HEK293T (cell line): ENCODE results near the gene RASA3.

Source experiments
- BHLHE40 ChIP-seq: fragments of 450-650 bp; IDR thresholded peaks from 2 replicates; pipeline ENCODE4 v1.6.1; 2016; ENCODE audit warnings: mild to moderate bottlenecking, moderate library complexity, borderline replicate concordance
- CTBP1 ChIP-seq: fragments of 450-650 bp; IDR thresholded peaks from 2 replicates; pipeline ENCODE4 v1.6.1; 2016; ENCODE audit warnings: borderline replicate concordance
- ELF4 ChIP-seq: fragments of 450-650 bp; IDR thresholded peaks from 2 replicates; pipeline ENCODE4 v1.6.1; 2017; ENCODE audit warnings: antibody characterized with exemption
- FOXA1 ChIP-seq: fragments of 450-650 bp; IDR thresholded peaks from 2 replicates; pipeline ENCODE4 v1.6.1; 2016; ENCODE audit warnings: mild to moderate bottlenecking
- FOXK2 ChIP-seq: fragments of 450-650 bp; IDR thresholded peaks from 2 replicates; pipeline ENCODE4 v1.6.1; 2016; ENCODE audit warnings: mild to moderate bottlenecking
- FOXM1 ChIP-seq: fragments of 450-650 bp; IDR thresholded peaks from 2 replicates; pipeline ENCODE4 v1.6.1; 2017; ENCODE audit warnings: mild to moderate bottlenecking, borderline replicate concordance
- L3MBTL2 ChIP-seq: fragments of 450-650 bp; conservative IDR thresholded peaks from 2 replicates; pipeline ENCODE4 v1.6.1; 2016; ENCODE audit warnings: mild to moderate bottlenecking
- SP1 ChIP-seq: fragments of 450-650 bp; IDR thresholded peaks from 2 replicates; pipeline ENCODE4 v1.6.1; 2017
- SUZ12 ChIP-seq: fragments of 450-650 bp; IDR thresholded peaks from 2 replicates; pipeline ENCODE4 v1.6.1; 2016; ENCODE audit warnings: mild to moderate bottlenecking
- TARDBP ChIP-seq: fragments of 450-650 bp; IDR thresholded peaks from 2 replicates; pipeline ENCODE4 v1.6.1; 2016
- ZNF384 ChIP-seq: fragments of 450-650 bp; IDR thresholded peaks from 2 replicates; pipeline ENCODE4 v1.6.1; 2016
- TF ChIP-seq, protein P1 (sequence below): fragments of 450-650 bp; IDR thresholded peaks from 2 replicates; pipeline ENCODE4 v1.6.1; 2016

DNA sequence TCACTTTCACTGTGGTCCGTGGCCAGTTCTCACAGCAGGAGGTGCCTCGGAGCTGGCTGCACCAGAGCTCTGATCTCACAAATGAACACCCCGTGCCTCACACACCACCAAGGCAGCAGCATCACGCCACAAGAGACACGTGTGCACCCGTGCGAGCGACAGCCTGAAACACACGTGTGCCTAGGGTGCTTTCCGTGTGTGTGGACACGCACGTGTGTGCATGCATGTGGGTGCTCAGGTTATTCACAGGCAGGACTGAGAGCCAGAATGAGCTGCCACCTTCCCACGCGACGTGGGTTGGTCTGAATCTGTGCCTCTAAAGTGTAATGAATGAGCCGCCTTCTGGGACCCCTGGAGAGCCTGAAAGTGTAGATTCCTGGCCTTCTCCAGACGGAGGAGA is 90.9 kb downstream of the RASA3 start:
- TF ChIP-seq FOXM1 (no peak), SUZ12 (no peak), FOXK2 (no peak), ELF4 (no peak), FOXA1 (no peak), SP1 (no peak), BHLHE40 (no peak), L3MBTL2 (no peak), ZNF384 (no peak), CTBP1 (no peak), TARDBP (no peak)
- TF ChIP-seq, protein P1, sequence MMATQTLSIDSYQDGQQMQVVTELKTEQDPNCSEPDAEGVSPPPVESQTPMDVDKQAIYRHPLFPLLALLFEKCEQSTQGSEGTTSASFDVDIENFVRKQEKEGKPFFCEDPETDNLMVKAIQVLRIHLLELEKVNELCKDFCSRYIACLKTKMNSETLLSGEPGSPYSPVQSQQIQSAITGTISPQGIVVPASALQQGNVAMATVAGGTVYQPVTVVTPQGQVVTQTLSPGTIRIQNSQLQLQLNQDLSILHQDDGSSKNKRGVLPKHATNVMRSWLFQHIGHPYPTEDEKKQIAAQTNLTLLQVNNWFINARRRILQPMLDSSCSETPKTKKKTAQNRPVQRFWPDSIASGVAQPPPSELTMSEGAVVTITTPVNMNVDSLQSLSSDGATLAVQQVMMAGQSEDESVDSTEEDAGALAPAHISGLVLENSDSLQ = no peak
